Neural crest cell (in vitro differentiated cells): ENCODE data around the gene TBC1D8. TPM values are rescaled to one million over a fixed set of nuclear protein-coding genes. Genes with fewer than 3 reads are reported as not detected.

Experiments used
- DNase-seq: peaks from one replicate; pipeline ENCODE4 v3.0.0; 2021; ENCODE audit warnings: low read depth, mixed read lengths, low spot score
- H3K27ac Mint-ChIP-seq: one replicate; pipeline ENCODE4 v1.8.0; 2021; ENCODE audit warnings: mild to moderate bottlenecking, mixed read lengths; ENCODE audit not compliant: unreplicated experiment
- H3K27me3 Mint-ChIP-seq: 2 replicates; pipeline ENCODE4 v1.8.0; 2021; ENCODE audit warnings: low read depth, mild to moderate bottlenecking, mixed read lengths
- H3K36me3 Mint-ChIP-seq: 2 replicates; pipeline ENCODE4 v1.8.0; 2021; ENCODE audit warnings: low read depth, mild to moderate bottlenecking, mixed read lengths
- H3K4me1 Mint-ChIP-seq: 2 replicates; pipeline ENCODE4 v1.8.0; 2021; ENCODE audit warnings: mixed read lengths
- H3K4me3 Mint-ChIP-seq: one replicate; pipeline ENCODE4 v1.8.0; 2021; ENCODE audit warnings: mild to moderate bottlenecking, mixed read lengths
- H3K9me3 Mint-ChIP-seq: 2 replicates; pipeline ENCODE4 v1.8.0; 2021; ENCODE audit warnings: mixed read lengths
- total RNA-seq: library from RNA; stranded (reverse); gene quantifications from 2 replicates; pipeline ENCODE4 v1.2.1, GENCODE V29; 2021
- TF ChIP-seq, protein P1 (sequence below): fragments of 200-600 bp; sonication (generic); conservative IDR thresholded peaks from 2 replicates; pipeline ENCODE4 v1.5.0; 2021; ENCODE audit warnings: antibody characterized with exemption, mild to moderate bottlenecking

TBC1D8 gene
- total RNA-seq, 1 donor from 2014 or later: 7.8 TPM

DNA sequence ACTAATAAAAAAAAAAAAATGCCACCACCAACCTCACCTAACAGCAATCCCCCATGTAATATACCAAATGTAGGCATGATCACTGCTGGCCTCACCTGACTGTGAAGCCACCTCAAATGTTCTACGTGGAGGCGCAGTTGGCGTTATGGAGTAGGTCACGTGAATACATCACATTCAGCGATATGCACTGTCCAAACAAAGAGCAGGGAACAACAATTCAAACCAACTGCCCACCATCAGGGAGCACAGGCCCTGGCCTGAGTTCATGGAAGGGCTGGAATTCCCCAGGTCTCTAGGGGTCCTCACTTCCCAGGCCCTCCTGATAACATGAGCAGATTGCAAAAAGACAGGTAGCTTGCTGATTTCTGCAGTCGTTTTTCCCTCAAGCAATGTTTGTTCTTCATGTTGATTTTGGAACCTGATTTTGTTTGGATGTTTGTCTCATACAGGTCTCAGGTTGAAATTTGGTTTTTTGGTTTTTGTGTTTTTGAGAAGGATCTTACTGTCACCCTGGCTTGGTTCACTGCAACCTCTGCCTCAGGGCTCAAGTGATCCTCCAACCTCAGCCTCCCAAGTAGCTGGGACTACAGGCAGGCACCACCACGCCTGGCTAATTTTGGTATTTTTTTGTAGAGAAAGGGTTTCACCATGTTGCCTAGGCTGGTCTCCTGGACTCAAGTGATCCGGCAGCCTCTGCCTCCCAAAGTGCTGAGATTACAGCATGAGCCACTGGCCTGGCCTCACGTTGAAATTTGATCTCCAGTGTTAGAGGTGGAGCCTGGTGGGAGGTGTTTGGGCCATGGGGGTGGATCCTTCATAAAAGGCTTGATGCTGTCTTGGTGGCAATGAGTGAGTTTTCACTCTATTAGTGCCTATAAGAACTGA is 15.5 kb downstream of the TBC1D8 start:
- Mint-ChIP-seq H3K9me3 (peaks cover 2% of the 10 kb centered on the region), H3K4me3 (no peak overlapping the region), H3K27me3 (no peaks in the 10 kb centered on the region), H3K4me1 (peaks cover 8% of the 10 kb centered on the region), H3K27ac (no peak overlapping the region), H3K36me3 (no peaks in the 10 kb centered on the region)
- TF ChIP-seq, protein P1, sequence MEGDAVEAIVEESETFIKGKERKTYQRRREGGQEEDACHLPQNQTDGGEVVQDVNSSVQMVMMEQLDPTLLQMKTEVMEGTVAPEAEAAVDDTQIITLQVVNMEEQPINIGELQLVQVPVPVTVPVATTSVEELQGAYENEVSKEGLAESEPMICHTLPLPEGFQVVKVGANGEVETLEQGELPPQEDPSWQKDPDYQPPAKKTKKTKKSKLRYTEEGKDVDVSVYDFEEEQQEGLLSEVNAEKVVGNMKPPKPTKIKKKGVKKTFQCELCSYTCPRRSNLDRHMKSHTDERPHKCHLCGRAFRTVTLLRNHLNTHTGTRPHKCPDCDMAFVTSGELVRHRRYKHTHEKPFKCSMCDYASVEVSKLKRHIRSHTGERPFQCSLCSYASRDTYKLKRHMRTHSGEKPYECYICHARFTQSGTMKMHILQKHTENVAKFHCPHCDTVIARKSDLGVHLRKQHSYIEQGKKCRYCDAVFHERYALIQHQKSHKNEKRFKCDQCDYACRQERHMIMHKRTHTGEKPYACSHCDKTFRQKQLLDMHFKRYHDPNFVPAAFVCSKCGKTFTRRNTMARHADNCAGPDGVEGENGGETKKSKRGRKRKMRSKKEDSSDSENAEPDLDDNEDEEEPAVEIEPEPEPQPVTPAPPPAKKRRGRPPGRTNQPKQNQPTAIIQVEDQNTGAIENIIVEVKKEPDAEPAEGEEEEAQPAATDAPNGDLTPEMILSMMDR: no peak
- no peak for DNase-seq

DNA sequence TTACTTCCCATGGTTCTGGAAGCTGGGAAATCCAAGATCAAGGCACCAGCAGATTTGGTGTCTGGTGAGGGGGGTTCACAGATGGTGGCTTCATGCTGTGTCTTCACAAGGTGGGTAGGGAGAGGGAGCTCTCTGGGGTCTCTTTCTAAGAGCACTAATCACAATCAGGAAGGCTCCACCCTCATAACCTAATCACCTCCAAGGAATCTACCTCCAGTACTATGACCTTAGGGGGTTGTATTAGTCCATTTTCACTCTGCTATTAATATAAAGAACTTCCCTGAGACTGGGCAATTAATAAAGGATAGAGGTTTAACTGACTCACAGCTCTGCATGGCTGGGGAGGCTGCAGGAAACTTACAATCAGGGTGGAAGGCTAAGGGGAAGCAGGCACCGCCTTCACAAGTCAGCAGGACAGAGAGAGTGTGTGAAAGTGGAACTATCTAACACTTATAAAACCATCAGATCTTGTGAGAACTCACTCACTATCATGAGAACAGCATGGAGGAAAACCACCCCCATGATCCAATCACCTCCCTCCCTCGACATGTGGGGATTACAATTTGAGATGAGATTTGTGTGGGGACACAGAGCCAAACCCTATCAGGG is 17.6 kb downstream of the TBC1D8 start:
- Mint-ChIP-seq H3K27ac (peak overlapping the region; percentile 23), H3K9me3 (no peaks in the 10 kb centered on the region), H3K4me3 (no peak overlapping the region), H3K27me3 (no peaks in the 10 kb centered on the region), H3K4me1 (no peaks in the 10 kb centered on the region), H3K36me3 (no peaks in the 10 kb centered on the region)
- TF ChIP-seq, protein P1: no peak
- DNase-seq: no peak

DNA sequence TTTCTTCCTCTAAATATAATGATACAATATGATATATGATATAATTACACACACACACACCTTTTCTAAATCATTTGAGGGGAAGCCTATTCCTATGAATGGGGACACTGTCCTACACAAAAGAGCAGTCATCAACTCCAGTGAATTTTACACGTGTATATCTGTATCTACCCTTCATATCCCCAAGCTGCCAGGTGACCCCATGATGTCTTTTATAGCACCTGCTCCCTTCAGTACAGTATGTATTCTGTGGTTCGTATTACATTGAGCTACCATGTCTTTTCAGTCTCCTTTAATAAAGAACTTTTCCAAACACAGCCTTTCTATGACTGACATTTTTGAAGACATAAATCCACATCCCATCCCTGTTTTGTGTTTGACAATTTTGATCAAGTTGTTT is 19.0 kb downstream of the TBC1D8 start:
- TF ChIP-seq, protein P1: no peak
- no peak for DNase-seq
- Mint-ChIP-seq H3K9me3 (no peaks in the 10 kb centered on the region), H3K27me3 (no peaks in the 10 kb centered on the region), H3K36me3 (no peaks in the 10 kb centered on the region), H3K27ac (no peak overlapping the region), H3K4me3 (no peak overlapping the region), H3K4me1 (no peaks in the 10 kb centered on the region)

DNA sequence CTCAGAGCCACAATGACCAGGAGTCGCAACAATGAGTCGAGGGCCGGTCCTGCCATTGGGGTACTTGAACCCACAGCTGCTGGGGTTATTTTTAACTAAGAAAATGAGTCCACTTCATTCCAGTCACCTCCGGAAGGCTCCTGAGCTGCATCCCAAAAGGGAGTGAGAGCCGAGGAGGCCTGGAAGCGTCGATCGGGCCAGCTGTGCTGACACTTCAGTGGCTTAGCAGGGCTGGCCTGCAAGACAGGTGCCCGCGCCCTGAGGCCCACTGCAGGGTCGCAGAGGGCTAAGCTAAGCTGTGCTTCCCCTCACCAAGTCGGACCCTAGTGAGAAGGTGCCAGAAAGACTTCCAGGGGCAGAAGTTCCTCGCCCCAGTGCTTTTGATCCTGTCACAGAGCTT is 21.1 kb downstream of the TBC1D8 start:
- DNase-seq: no peak
- H3K4me1 Mint-ChIP-seq: peaks cover under 1% of the 10 kb centered on the region
- peak overlapping the region; percentile 62 for H3K27ac Mint-ChIP-seq
- TF ChIP-seq, protein P1: no peak
- H3K27me3 Mint-ChIP-seq: no peaks in the 10 kb centered on the region
- no peak overlapping the region for H3K4me3 Mint-ChIP-seq
- no peaks in the 10 kb centered on the region for H3K36me3 Mint-ChIP-seq
- no peaks in the 10 kb centered on the region for H3K9me3 Mint-ChIP-seq

DNA sequence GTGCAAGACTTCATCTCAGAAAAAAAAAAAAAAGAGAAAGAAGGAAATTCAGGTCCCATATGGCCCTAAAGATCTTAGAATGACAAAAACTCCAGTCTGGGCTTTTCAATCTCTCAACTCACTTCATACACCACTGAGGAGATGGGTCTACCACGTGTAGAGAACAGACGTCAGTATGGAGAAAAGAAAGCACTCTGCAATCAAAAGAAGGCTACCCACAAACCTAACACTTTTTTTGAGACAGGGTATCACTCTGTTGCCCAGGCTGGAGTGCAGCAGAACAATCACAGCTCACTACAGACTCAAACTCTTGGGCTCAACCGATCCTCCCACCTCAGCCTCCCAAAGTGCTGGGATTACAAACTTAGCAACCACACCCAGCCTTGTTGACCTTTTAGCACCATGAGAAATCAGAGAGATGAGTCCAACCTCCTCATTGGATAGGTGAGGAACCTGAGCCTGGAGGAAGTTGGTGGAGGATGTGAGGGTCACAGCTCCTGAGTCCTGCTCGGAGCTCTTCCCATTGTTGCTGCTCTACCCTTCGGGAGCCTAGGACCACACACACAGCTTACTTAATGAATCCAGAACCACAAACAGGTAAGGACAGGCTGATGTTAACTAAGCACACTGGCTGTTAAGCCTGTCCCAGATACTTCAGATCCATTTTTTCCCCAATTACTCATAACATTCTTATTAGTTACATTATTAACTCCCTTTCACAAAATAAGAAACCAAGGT is 23.7 kb downstream of the TBC1D8 start:
- H3K9me3 Mint-ChIP-seq: no peaks in the 10 kb centered on the region
- TF ChIP-seq, protein P1: no peak
- H3K4me1 Mint-ChIP-seq: peaks cover 10% of the 10 kb centered on the region
- H3K4me3 Mint-ChIP-seq: no peak overlapping the region
- DNase-seq: no peak
- no peaks in the 10 kb centered on the region for H3K27me3 Mint-ChIP-seq
- no peaks in the 10 kb centered on the region for H3K36me3 Mint-ChIP-seq
- no peak overlapping the region for H3K27ac Mint-ChIP-seq
